Keratinocyte (primary cell): Measurements from ENCODE around the gene INPP5A. TPM values are rescaled to one million over a fixed set of nuclear protein-coding genes. Genes with fewer than 3 reads are reported as not detected.

Experiments
- DNase-seq: peaks from one replicate; pipeline ENCODE4 v3.0.0-alpha.2; 2011; ENCODE audit warnings: low read depth, missing footprints, low spot score
- FAIRE-seq: peaks from 2 replicates; lab custom pipeline; 2011; peaks lifted over from hg19 to GRCh38; lab: Jason Lieb, UNC
- H2AFZ ChIP-seq: 2 replicates; pipeline ENCODE4 v1.6.0; 2012; ENCODE audit warnings: low read length, control low read depth, inconsistent platforms; ENCODE audit not compliant: control insufficient read depth
- H3K27ac ChIP-seq: 2 replicates; pipeline ENCODE4 v1.5.1; 2011; ENCODE audit warnings: low read length; ENCODE audit not compliant: control insufficient read depth, insufficient read depth
- H3K27me3 ChIP-seq: 3 replicates; pipeline ENCODE4 v1.6.0; 2011; ENCODE audit warnings: low read length; ENCODE audit not compliant: control insufficient read depth, insufficient read depth; ENCODE audit errors: extremely low read depth
- H3K36me3 ChIP-seq, 2 experiments: 2 replicates in 1 of 2; 3 replicates in 1 of 2; pipeline ENCODE4 v1.5.1; 2011; ENCODE audit warnings: low read length in 2 of 2, mild to moderate bottlenecking in 1 of 2; ENCODE audit not compliant: control insufficient read depth in 2 of 2, insufficient read depth in 2 of 2; ENCODE audit errors: extremely low read depth in 1 of 2
- H3K4me1 ChIP-seq: 3 replicates; pipeline ENCODE4 v1.5.1; 2011; ENCODE audit warnings: low read length; ENCODE audit not compliant: control insufficient read depth, insufficient read depth; ENCODE audit errors: extremely low read depth
- H3K4me2 ChIP-seq: 3 replicates; pipeline ENCODE4 v1.6.0; 2011; ENCODE audit warnings: low read depth, low read length; ENCODE audit not compliant: control insufficient read depth, insufficient read depth; ENCODE audit errors: extremely low read depth
- H3K4me3 ChIP-seq, 3 experiments: fragments of 200-600 bp in 1 of 3; sonication (generic) in 1 of 3; 2 replicates in 2 of 3; 3 replicates in 1 of 3; pipeline ENCODE4 v1.5.1; 2011 to 2016; ENCODE audit warnings: low read length in 3 of 3, mild to moderate bottlenecking in 3 of 3, control low read depth in 2 of 3, inconsistent platforms in 1 of 3, low read depth in 1 of 3, mixed read lengths in 1 of 3, mixed run types in 1 of 3, moderate library complexity in 1 of 3; ENCODE audit not compliant: control insufficient read depth in 2 of 3, insufficient read depth in 2 of 3; ENCODE audit errors: extremely low read depth in 1 of 3
- H3K79me2 ChIP-seq: 2 replicates; pipeline ENCODE4 v1.6.0; 2012; ENCODE audit warnings: low read length; ENCODE audit not compliant: control insufficient read depth, insufficient read depth
- H3K9ac ChIP-seq: 3 replicates; pipeline ENCODE4 v1.6.0; 2011; ENCODE audit warnings: low read length; ENCODE audit not compliant: control insufficient read depth, insufficient read depth; ENCODE audit errors: extremely low read depth
- H3K9me1 ChIP-seq: 3 replicates; pipeline ENCODE4 v1.6.0; 2011; ENCODE audit warnings: low read length; ENCODE audit not compliant: control insufficient read depth, insufficient read depth; ENCODE audit errors: extremely low read depth
- H3K9me3 ChIP-seq: 2 replicates; pipeline ENCODE4 v1.5.1; 2012; ENCODE audit warnings: low read depth, low read length; ENCODE audit not compliant: control insufficient read depth
- H4K20me1 ChIP-seq: 3 replicates; pipeline ENCODE4 v1.6.0; 2011; ENCODE audit warnings: low read length; ENCODE audit not compliant: control insufficient read depth, insufficient read depth; ENCODE audit errors: extremely low read depth
- EZH2 ChIP-seq: IDR thresholded peaks from one replicate; pipeline ENCODE4 v1.6.1; 2012; ENCODE audit warnings: inconsistent platforms, mild to moderate bottlenecking, low read length, moderate library complexity
- dilution Hi-C: fragments of 300-500 bp; cut with MboI; formaldehyde crosslinking; loops from one replicate; pipeline ENCODE4 v1.7.0; 2020; ENCODE audit warnings: low sequenced_read_pairs; ENCODE audit not compliant: extremely low pct_ligation_motif_present
- polyA plus RNA-seq, 5 experiments: library from polyadenylated mRNA; depleted of rRNA in 3 of 5; stranded (reverse) in 3 of 5; stranded (forward) in 1 of 5; unstranded in 1 of 5; fragments of >200 nt; gene quantifications; 1 replicate in 1 of 5; 2 replicates in 3 of 5; 3 replicates in 1 of 5; pipeline versions ENCODE4 v1.2.1 to v1.2.3, GENCODE V29; 2011 to 2012; ENCODE audit warnings: missing spikeins in 2 of 5, low read depth in 1 of 5, low replicate concordance in 1 of 5
- TF ChIP-seq, protein P1 (sequence below), 3 experiments: IDR thresholded peaks in 1 of 3; conservative IDR thresholded peaks in 1 of 3; optimal IDR thresholded peaks in 1 of 3; 2 replicates in 2 of 3; 3 replicates in 1 of 3; pipeline versions ENCODE3 to v1.5.1; 2011; ENCODE audit warnings: low read length in 3 of 3, mild to moderate bottlenecking in 3 of 3, moderate library complexity in 2 of 3, control low read depth in 1 of 3, inconsistent platforms in 1 of 3; ENCODE audit not compliant: insufficient read depth in 2 of 3; ENCODE audit errors: extremely low read depth in 1 of 3

Gene INPP5A
- polyA plus RNA-seq, 1 donor (not counting 4 experiments of a cell fraction or from before 2014, with no cell fraction given): 11.2 TPM

DNA sequence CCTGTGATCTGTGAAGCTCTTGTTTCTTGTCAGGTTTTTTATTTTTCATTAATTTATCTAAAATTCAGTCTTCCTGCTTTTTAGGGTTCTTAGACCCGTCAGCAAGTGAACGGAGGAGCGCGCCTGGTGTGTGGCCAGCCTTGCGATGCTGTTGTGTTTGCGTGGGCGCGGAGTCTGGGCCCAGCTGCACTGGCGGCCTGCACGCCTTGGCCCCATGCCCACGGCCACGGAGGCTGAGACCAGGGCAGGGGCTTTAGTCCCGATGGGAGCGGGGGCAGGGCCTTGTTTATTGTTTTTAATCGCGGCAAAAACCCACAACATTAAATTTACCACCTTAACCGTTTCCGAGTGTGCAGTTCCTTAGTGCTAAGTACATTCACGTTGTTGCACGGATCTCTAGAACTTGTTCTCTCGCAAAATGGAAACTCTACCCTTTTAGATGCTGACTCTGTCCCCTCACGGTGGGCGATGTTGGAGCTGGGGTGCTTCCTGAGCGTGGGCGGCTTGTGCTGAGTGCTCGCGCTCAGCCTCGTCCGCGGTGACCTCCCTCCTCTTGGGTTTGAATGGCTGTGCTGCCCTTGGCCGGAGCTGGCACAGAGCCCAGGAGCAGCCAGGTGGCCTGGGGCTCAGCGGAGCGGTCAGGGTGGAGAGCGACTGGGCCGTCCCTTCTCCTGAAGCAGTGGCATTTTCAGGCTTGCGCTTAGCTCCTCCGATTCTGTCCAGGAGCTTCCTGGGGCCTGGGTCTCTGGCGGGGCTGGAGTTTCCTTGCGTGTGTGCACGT lies 69.1 kb downstream of the INPP5A start:
- H3K79me2 ChIP-seq: peaks cover 2% of the 10 kb centered on the region
- no peaks in the 10 kb centered on the region for H3K9me3 ChIP-seq
- no peaks in the 10 kb centered on the region for H3K36me3 ChIP-seq
- H3K27me3 ChIP-seq: no peaks in the 10 kb centered on the region
- FAIRE-seq: no peak
- no peak for DNase-seq
- no peak for TF ChIP-seq EZH2
- H3K4me2 ChIP-seq: no peak overlapping the region
- H2AFZ ChIP-seq: no peak overlapping the region
- dilution Hi-C loops: no loop called here
- H3K9ac ChIP-seq: no peak overlapping the region
- no peak overlapping the region for H3K4me3 ChIP-seq
- no peaks in the 10 kb centered on the region for H4K20me1 ChIP-seq
- H3K4me1 ChIP-seq: no peaks in the 10 kb centered on the region
- H3K9me1 ChIP-seq: no peaks in the 10 kb centered on the region
- no peak overlapping the region for H3K27ac ChIP-seq

DNA sequence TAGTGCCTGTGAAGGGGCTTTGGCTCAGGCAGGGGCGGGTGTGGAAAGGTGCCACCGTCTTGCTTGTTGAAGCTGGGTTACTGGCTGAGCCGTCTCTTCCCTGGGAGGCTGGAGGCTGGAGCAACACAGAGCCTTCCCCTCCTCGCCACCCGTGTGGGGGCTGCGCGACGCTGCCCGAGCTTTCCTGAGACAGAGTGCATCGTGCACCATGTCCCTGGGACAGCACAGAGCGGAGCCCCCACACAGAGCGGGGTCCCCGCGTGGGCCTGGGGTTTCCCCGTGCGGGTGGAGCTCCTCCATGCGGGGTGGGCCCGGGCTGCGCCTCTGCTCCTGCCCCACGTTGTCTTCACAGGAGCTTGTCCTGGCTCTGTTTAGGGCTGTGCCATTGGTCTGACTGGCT lies 69.9 kb downstream of the INPP5A start:
- Histone ChIP-seq H3K9me1 (no peaks in the 10 kb centered on the region), H3K27me3 (no peaks in the 10 kb centered on the region), H3K4me1 (no peaks in the 10 kb centered on the region), H3K27ac (no peak overlapping the region), H3K9ac (no peak overlapping the region), H3K9me3 (no peaks in the 10 kb centered on the region), H3K36me3 (no peaks in the 10 kb centered on the region), H3K4me3 (no peak overlapping the region), H3K4me2 (no peak overlapping the region), H2AFZ (no peak overlapping the region), H4K20me1 (no peaks in the 10 kb centered on the region), H3K79me2 (peaks cover 2% of the 10 kb centered on the region)
- dilution Hi-C loops: no loop called here
- TF ChIP-seq, protein P1, sequence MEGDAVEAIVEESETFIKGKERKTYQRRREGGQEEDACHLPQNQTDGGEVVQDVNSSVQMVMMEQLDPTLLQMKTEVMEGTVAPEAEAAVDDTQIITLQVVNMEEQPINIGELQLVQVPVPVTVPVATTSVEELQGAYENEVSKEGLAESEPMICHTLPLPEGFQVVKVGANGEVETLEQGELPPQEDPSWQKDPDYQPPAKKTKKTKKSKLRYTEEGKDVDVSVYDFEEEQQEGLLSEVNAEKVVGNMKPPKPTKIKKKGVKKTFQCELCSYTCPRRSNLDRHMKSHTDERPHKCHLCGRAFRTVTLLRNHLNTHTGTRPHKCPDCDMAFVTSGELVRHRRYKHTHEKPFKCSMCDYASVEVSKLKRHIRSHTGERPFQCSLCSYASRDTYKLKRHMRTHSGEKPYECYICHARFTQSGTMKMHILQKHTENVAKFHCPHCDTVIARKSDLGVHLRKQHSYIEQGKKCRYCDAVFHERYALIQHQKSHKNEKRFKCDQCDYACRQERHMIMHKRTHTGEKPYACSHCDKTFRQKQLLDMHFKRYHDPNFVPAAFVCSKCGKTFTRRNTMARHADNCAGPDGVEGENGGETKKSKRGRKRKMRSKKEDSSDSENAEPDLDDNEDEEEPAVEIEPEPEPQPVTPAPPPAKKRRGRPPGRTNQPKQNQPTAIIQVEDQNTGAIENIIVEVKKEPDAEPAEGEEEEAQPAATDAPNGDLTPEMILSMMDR (optimal IDR thresholded peaks at IDR 0.05 in 1 of 3, IDR thresholded peaks at IDR 0.05 in 1 of 3, conservative IDR thresholded peaks at IDR 0.05 in 1 of 3; ENCODE audit: extremely low read depth in 1 of 3, insufficient read depth in 2 of 3, low read length in 3 of 3): no peak
- no peak for TF ChIP-seq EZH2
- FAIRE-seq (no peak), DNase-seq (no peak)
